MCF 10A (cell line): ENCODE results near the gene FAM89A. TPM values are rescaled to one million over a fixed set of nuclear protein-coding genes. Genes with fewer than 3 reads are reported as not detected.

ENCODE experiments used
- BruUV-seq: library from RNA; stranded (reverse); fragments of 400-500 nt; replicated peaks from 2 replicates; lab custom pipeline; 2021; lab: Mats Ljungman, UMichigan
- CTCF ChIA-PET: fragments of 300-600 bp; sonication (Branson Sonifier 250); formaldehyde crosslinking; extraction: SDS; loops from one replicate; lab custom pipeline; 2021; ENCODE audit warnings: antibody characterized with exemption, inconsistent platforms; lab: Yijun Ruan, JAX
- POLR2A ChIA-PET: fragments of 300-600, 350-650 bp; sonication (Branson Sonifier 250); formaldehyde crosslinking; extraction: SDS; loops from one replicate; lab custom pipeline; 2020; ENCODE audit warnings: antibody characterized with exemption, inconsistent platforms; lab: Yijun Ruan, JAX
- DNase-seq: peaks from one replicate; pipeline ENCODE4 v3.0.0-alpha.2; 2018; ENCODE audit not compliant: unreplicated experiment
- H3K27ac Mint-ChIP-seq: one replicate; pipeline ENCODE4 v1.8.0; 2022; ENCODE audit warnings: mild to moderate bottlenecking, low read depth, mixed read lengths; ENCODE audit not compliant: unreplicated experiment
- H3K27me3 Mint-ChIP-seq: one replicate; pipeline ENCODE4 v1.8.0; 2022; ENCODE audit warnings: mixed read lengths; ENCODE audit not compliant: insufficient read depth, unreplicated experiment
- H3K36me3 Mint-ChIP-seq: one replicate; pipeline ENCODE4 v1.8.0; 2022; ENCODE audit warnings: mild to moderate bottlenecking, moderate library complexity, mixed read lengths; ENCODE audit not compliant: insufficient read depth, unreplicated experiment
- H3K4me1 Mint-ChIP-seq: one replicate; pipeline ENCODE4 v1.8.0; 2022; ENCODE audit warnings: mixed read lengths; ENCODE audit not compliant: insufficient read depth, unreplicated experiment
- H3K4me3 Mint-ChIP-seq: one replicate; pipeline ENCODE4 v1.8.0; 2022; ENCODE audit warnings: mild to moderate bottlenecking, moderate library complexity, mixed read lengths; ENCODE audit not compliant: unreplicated experiment
- H3K9me3 Mint-ChIP-seq: one replicate; pipeline ENCODE4 v1.8.0; 2022; ENCODE audit warnings: mixed read lengths; ENCODE audit not compliant: unreplicated experiment
- intact Hi-C: fragments of 100-400 bp; cut with micrococcal nuclease; formaldehyde crosslinking; loops from 2 replicates; pipeline ENCODE4 v1.14.1; 2022
- total RNA-seq: library from RNA; stranded (reverse); gene quantifications from 2 replicates; pipeline ENCODE4 v1.2.3, GENCODE V29; 2022
- TF ChIP-seq, protein P1 (sequence below): fragments of 200-600 bp; IDR thresholded peaks from one replicate; pipeline ENCODE4 v1.8.0; 2022; ENCODE audit warnings: antibody characterized with exemption, mild to moderate bottlenecking; ENCODE audit not compliant: unreplicated experiment

Gene FAM89A
- total RNA-seq, 1 experiment from 2014 or later = 29.2 TPM

DNA sequence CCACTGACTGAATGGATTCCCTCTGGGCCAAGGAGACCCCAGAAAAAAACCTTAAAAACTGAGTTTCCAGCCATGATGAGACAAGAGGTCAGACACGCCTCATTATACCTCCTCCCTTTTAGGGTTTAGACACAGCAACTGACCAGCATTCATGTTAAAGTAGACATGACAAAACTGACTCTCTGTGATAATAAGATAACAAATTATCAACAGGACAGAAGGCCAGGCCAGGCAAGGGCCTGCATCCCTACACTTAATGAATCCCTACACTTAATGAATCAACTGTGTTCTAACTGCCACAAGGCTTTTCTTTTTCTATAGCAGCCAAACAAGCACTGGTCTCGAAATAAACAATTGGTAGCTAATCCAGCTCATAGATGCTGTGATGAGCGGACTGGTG is 33.3 kb upstream of the FAM89A start:
- Mint-ChIP-seq H3K27me3 (peaks cover 44% of the 10 kb centered on the region), H3K36me3 (no peaks in the 10 kb centered on the region), H3K9me3 (no peaks in the 10 kb centered on the region), H3K4me1 (no peaks in the 10 kb centered on the region), H3K4me3 (no peak overlapping the region), H3K27ac (no peak overlapping the region)
- DNase-seq = no peak
- TF ChIP-seq, protein P1, sequence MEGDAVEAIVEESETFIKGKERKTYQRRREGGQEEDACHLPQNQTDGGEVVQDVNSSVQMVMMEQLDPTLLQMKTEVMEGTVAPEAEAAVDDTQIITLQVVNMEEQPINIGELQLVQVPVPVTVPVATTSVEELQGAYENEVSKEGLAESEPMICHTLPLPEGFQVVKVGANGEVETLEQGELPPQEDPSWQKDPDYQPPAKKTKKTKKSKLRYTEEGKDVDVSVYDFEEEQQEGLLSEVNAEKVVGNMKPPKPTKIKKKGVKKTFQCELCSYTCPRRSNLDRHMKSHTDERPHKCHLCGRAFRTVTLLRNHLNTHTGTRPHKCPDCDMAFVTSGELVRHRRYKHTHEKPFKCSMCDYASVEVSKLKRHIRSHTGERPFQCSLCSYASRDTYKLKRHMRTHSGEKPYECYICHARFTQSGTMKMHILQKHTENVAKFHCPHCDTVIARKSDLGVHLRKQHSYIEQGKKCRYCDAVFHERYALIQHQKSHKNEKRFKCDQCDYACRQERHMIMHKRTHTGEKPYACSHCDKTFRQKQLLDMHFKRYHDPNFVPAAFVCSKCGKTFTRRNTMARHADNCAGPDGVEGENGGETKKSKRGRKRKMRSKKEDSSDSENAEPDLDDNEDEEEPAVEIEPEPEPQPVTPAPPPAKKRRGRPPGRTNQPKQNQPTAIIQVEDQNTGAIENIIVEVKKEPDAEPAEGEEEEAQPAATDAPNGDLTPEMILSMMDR = no peak
- intact Hi-C loops = no loop called here
- no TSS peak for BruUV-seq
- ChIA-PET POLR2A (interaction anchor here (0.7 kb wide), 1 partner anchor 266 kb away, joined by 3 read pairs; no protein-coding TSS in a partner anchor), CTCF (interaction anchor here (0.6 to 0.9 kb wide), 4 partner anchors 82 to 388 kb away, joined by 3 to 4 read pairs (median 3); no protein-coding TSS in a partner anchor)

DNA sequence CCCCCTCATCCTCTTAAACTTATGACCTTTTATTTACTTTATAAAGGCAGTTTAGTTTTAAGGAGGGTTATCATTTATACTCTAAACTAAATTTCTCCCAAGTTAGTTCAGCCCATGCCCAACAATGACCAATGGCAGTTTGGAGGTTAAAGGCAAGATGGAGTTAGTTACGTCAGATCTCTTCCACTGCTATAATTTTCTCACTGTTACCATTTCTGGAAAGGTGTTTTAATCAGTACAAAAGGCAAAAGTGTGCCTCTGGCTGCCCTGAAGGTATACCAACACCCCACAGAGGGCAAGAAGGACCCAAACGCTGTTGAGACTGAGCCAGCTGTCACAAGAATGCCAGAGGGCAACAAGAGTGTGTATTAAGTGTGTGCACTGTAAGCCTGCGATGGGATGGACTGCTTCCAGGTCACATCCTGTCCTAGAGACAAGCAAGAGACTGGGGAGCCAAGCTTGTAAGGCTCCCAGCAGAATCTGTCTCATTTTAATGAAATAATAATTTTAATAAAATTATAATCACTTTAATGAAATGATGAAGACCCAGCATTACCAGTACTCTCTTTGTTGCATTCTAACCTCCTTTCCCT is 32.5 kb upstream of the FAM89A start:
- no peaks in the 10 kb centered on the region for H3K4me1 Mint-ChIP-seq
- no peak overlapping the region for H3K4me3 Mint-ChIP-seq
- H3K27ac Mint-ChIP-seq = no peak overlapping the region
- CTCF ChIA-PET = interaction anchor here (0.6 to 0.7 kb wide), 2 partner anchors 153 to 429 kb away, joined by 3 to 4 read pairs; no protein-coding TSS in a partner anchor
- TF ChIP-seq, protein P1 = no peak
- no peaks in the 10 kb centered on the region for H3K36me3 Mint-ChIP-seq
- intact Hi-C loops = no loop called here
- POLR2A ChIA-PET = interaction anchor here (0.6 to 0.7 kb wide), 2 partner anchors 265 to 783 kb away, joined by 3 read pairs; no protein-coding TSS in a partner anchor
- peaks cover 36% of the 10 kb centered on the region for H3K27me3 Mint-ChIP-seq
- BruUV-seq = no TSS peak
- no peaks in the 10 kb centered on the region for H3K9me3 Mint-ChIP-seq
- DNase-seq = no peak

DNA sequence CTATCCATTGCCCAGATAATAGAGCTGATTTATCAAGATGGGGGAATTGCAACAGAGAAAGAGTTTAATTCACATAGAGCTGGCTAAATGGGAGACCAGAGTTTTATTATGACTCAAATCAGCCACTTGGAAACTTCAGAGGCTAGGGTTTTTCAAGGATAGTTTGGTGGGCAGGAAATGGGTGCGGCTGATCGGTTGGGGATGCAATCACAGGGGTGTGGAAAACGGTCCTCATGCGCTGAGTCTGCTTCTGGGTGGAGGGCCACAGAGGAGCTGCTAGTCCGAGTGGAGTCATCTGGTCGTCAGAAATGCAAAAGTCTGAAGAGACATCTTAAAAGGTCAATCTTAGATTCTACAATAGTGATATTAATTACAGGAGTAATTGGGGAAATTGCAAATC is 32.0 kb upstream of the FAM89A start:
- intact Hi-C loops = no loop called here
- no TSS peak for BruUV-seq
- CTCF ChIA-PET = interaction anchor here (0.6 to 0.7 kb wide), 2 partner anchors 152 to 429 kb away, joined by 3 to 4 read pairs; no protein-coding TSS in a partner anchor
- Mint-ChIP-seq H3K36me3 (no peaks in the 10 kb centered on the region), H3K27ac (no peak overlapping the region), H3K4me1 (no peaks in the 10 kb centered on the region), H3K4me3 (no peak overlapping the region), H3K27me3 (peaks cover 34% of the 10 kb centered on the region), H3K9me3 (no peaks in the 10 kb centered on the region)
- TF ChIP-seq, protein P1 = no peak
- POLR2A ChIA-PET = no interaction called here
- DNase-seq = no peak

DNA sequence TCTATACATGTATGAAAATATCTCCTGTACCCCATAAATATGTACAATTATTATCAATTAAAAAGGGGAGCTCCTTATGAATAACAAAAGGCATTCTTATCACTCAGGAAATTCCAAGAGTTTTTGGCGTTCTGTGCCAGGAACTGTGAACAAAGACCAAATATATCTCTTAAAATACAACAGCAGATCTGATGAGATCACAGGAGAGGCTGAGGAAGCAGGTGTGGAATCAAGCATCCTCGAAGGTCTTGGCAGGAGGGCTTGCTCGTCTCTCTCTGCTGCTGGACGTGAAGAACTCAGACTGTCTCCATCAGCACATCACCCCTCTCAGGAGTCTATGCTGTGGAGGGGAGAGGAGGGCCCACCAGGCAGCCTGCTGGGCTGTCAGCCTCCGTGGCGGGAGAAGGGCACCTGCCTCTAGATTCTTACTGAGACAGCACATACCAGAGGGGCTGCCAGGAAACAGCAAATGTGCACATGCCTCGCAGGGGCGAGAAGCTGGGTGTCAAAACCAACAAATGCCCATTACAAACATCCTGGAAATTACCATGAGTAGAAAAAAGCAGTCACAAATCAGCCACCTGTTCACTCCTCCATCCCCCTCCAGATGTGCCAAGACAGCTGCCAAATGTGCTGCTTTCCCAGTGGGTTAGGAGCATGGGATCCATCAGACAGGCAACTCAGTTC is 30.8 kb upstream of the FAM89A start:
- intact Hi-C loops = no loop called here
- Mint-ChIP-seq H3K27ac (no peak overlapping the region), H3K9me3 (no peaks in the 10 kb centered on the region), H3K4me3 (no peak overlapping the region), H3K36me3 (no peaks in the 10 kb centered on the region), H3K4me1 (no peaks in the 10 kb centered on the region), H3K27me3 (peaks cover 37% of the 10 kb centered on the region)
- POLR2A ChIA-PET = interaction anchor here (1.1 to 2.7 kb wide), 2 partner anchors 14 to 17 kb away, joined by 3 to 7 read pairs; no protein-coding TSS in a partner anchor
- TF ChIP-seq, protein P1 = no peak
- CTCF ChIA-PET = interaction anchor here (1.2 kb wide), 1 partner anchor 21 kb away, joined by 6 read pairs; no protein-coding TSS in a partner anchor
- DNase-seq = no peak
- no TSS peak for BruUV-seq
